ENCODE data around the gene FAM229B. TPM values are rescaled to one million over a fixed set of nuclear protein-coding genes. Genes with fewer than 3 reads are reported as not detected.

FAM229B gene
- total and polyA plus RNA-seq, 2 of the 8 experiments (the other 6 are each of a cell fraction or from before 2014, with no cell fraction given): 10.0 to 10.4 TPM

DNA sequence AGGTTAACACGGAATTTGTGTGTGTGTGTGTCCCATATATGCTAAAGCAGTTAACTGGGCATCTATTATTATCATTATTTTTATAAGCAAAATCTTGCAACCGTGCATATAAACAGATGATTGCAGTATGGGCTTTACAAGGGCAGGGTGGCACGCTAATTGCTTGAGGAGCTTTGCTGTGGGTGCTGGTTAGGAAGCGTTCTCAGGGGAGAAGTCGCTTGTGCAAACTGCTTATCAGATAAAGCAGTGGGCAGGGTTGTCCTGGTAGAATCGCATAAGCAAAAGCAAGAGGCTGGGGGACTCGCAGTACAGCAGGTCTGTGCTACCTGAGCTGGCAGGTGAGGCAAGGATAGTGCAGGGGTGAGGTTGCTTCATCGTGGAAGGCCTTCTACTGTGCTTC lies 43.2 kb upstream of the FAM229B start:
- Histone ChIP-seq H2AFZ (ENCODE audit: low read length) (no peak overlapping the region), H3K4me3 (ENCODE audit: extremely low read depth in 1 of 4, insufficient read depth in 2 of 4, low read depth in 3 of 4, low read length in 4 of 4) (no peak overlapping the region), H4K20me1 (replicated peaks in 1 of 2; ENCODE audit: control insufficient read depth in 1 of 2, insufficient read depth in 2 of 2, low read length in 2 of 2) (no peaks in the 10 kb centered on the region), H2BK20ac (ENCODE audit: low read length) (no peak overlapping the region), H2BK15ac (ENCODE audit: low read length) (no peak overlapping the region), H3K4me2 (ENCODE audit: insufficient read depth in 1 of 2, low read depth in 2 of 2, low read length in 2 of 2) (no peak overlapping the region), H3K18ac (ENCODE audit: extremely low read depth, low read length) (no peak overlapping the region), H2BK12ac (ENCODE audit: low read depth, low read length) (peak overlapping the region; percentile 17; the same call in 1 of the 2 replicates), H3K14ac (ENCODE audit: insufficient read length) (no peak overlapping the region), H2BK120ac (replicated peaks; ENCODE audit: low read depth, low read length) (no peak overlapping the region), H3K23ac (ENCODE audit: insufficient read length) (no peak overlapping the region), H3K9me3 (ENCODE audit: insufficient read depth in 2 of 2, low read depth in 1 of 2, low read length in 1 of 2) (peaks cover 0 to 6% of the 10 kb centered on the region in 2 experiments; a peak in 1 of 4 replicates), H3K79me1 (ENCODE audit: low read depth, low read length) (no peaks in the 10 kb centered on the region), H2AK5ac (ENCODE audit: low read depth, low read length) (no peak overlapping the region), H3K27me3 (replicated peaks in 1 of 4; ENCODE audit: control insufficient read depth in 3 of 4, extremely low read depth in 1 of 4, insufficient read depth in 3 of 4, low read length in 3 of 4) (no peaks in the 10 kb centered on the region), H3K4me1 (replicated peaks in 1 of 4; ENCODE audit: control insufficient read depth in 3 of 4, insufficient read depth in 4 of 4, low read length in 3 of 4) (no peaks in the 10 kb centered on the region), H3K4ac (replicated peaks; ENCODE audit: insufficient read length, low read depth, low read length) (no peak overlapping the region), H3K27ac (ENCODE audit: low read depth, low read length) (no peak overlapping the region), H3K79me2 (ENCODE audit: control insufficient read depth in 1 of 2, insufficient read depth in 2 of 2, low read length in 2 of 2) (no peaks in the 10 kb centered on the region), H3K9ac (replicated peaks in 1 of 4; ENCODE audit: extremely low read depth in 1 of 4, low read depth in 3 of 4, low read length in 3 of 4) (no peak overlapping the region), H4K91ac (replicated peaks; ENCODE audit: insufficient read length, low read length) (no peak overlapping the region), H3K23me2 (ENCODE audit: low read depth, low read length) (no peaks in the 10 kb centered on the region; the same call in 1 of the 2 replicates), H2BK5ac (ENCODE audit: low read depth, low read length) (no peak overlapping the region), H3K56ac (replicated peaks; ENCODE audit: insufficient read length, low read depth, low read length) (no peak overlapping the region), H4K5ac (ENCODE audit: insufficient read length, low read depth, low read length) (no peak overlapping the region), H4K8ac (ENCODE audit: extremely low read depth, insufficient read depth, low read length) (no peak overlapping the region), H3K36me3 (ENCODE audit: control insufficient read depth in 2 of 4, insufficient read depth in 4 of 4, low read length in 3 of 4) (no peaks in the 10 kb centered on the region)
- ChIA-PET CTCF (ENCODE audit: partially characterized antibody) (interaction anchor here (0.6 to 9.7 kb wide), 12 partner anchors 17 to 437 kb away, joined by 3 to 102 read pairs (median 6); no protein-coding TSS in a partner anchor), POLR2A (ENCODE audit: partially characterized antibody) (no interaction called here)
- WGBS, 2 experiments (ENCODE audit: extremely low coverage in 1 of 2, insufficient coverage in 1 of 2, insufficient read length in 1 of 2, insufficient replicate concordance in 2 of 2, low coverage in 1 of 2, low lambda C conversion rate in 2 of 2, missing lambda C conversion rate in 1 of 2): 65% methylated on average over 8 of the region's 8 CpGs; no CpG with 5 or more reads in 1 of the 2 experiments
- FAIRE-seq: no peak
- no peak for DNase-seq (ENCODE audit: low read depth in 1 of 2, low spot score in 2 of 2)
- TF ChIP-seq SIX5 (IDR thresholded peaks at IDR 0.05; ENCODE audit: low read depth, low read length): no peak
- TF ChIP-seq TAF1 (IDR thresholded peaks at IDR 0.05; ENCODE audit: low read depth, low read length): no peak
- no peak for TF ChIP-seq ZNF274 (IDR thresholded peaks at IDR 0.05; ENCODE audit: borderline replicate concordance, extremely low read depth, low read length)
- no peak for TF ChIP-seq SAP30 (IDR thresholded peaks at IDR 0.05; ENCODE audit: insufficient read depth, insufficient replicate concordance, low read length)
- no peak for TF ChIP-seq HDAC2 (IDR thresholded peaks at IDR 0.05; ENCODE audit: borderline replicate concordance in 1 of 2, low read depth in 2 of 2, low read length in 2 of 2)
- no peak for TF ChIP-seq CTCF (IDR thresholded peaks at IDR 0.05; ENCODE audit: control extremely low read depth in 1 of 3, insufficient read depth in 1 of 3, low read depth in 1 of 3, low read length in 3 of 3)
- TF ChIP-seq SUZ12 (IDR thresholded peaks at IDR 0.05; ENCODE audit: low read length): no peak
- no peak for TF ChIP-seq BCL11A (IDR thresholded peaks at IDR 0.05; ENCODE audit: low read depth in 2 of 2, low read length in 2 of 2)
- TF ChIP-seq CBX8 (IDR thresholded peaks at IDR 0.05; ENCODE audit: borderline replicate concordance, low read depth, low read length): no peak
- TF ChIP-seq SIRT6 (IDR thresholded peaks at IDR 0.05; ENCODE audit: low read length): no peak
- no peak for TF ChIP-seq EZH2 (IDR thresholded peaks at IDR 0.05; ENCODE audit: low read depth, low read length, severe bottlenecking)

All from H1 (cell line).